H9 (cell line): ENCODE measurements around the gene WDFY1. TPM values are rescaled to one million over a fixed set of nuclear protein-coding genes. Genes with fewer than 3 reads are reported as not detected.

ENCODE experiments used
- DNase-seq: peaks from one replicate; pipeline ENCODE4 v3.0.0-alpha.2; 2017
- H2AFZ ChIP-seq: one replicate; pipeline ENCODE4 v1.6.1; 2013; ENCODE audit warnings: mild to moderate bottlenecking, low read length, control low read depth, moderate library complexity
- H2AK5ac ChIP-seq: 2 replicates; pipeline ENCODE4 v1.6.1; 2013; ENCODE audit warnings: low read length, control low read depth, mixed read lengths; ENCODE audit not compliant: insufficient read length
- H2BK120ac ChIP-seq: one replicate; pipeline ENCODE4 v1.6.1; 2013; ENCODE audit warnings: low read depth, mild to moderate bottlenecking, low read length, control low read depth, inconsistent platforms; ENCODE audit not compliant: poor library complexity, severe bottlenecking
- H2BK12ac ChIP-seq: 2 replicates; pipeline ENCODE4 v1.6.1; 2013; ENCODE audit warnings: low read length, control low read depth, mixed read lengths, low read depth; ENCODE audit not compliant: insufficient read length
- H2BK15ac ChIP-seq: 2 replicates; pipeline ENCODE4 v1.6.1; 2013; ENCODE audit warnings: low read depth, low read length, control low read depth
- H2BK20ac ChIP-seq: one replicate; pipeline ENCODE4 v1.6.1; 2013; ENCODE audit warnings: low read depth, mild to moderate bottlenecking, low read length, control low read depth, inconsistent platforms; ENCODE audit not compliant: poor library complexity, severe bottlenecking
- H2BK5ac ChIP-seq: 2 replicates; pipeline ENCODE4 v1.6.1; 2013; ENCODE audit warnings: low read length, control low read depth, mixed read lengths; ENCODE audit not compliant: insufficient read length
- H3K14ac ChIP-seq: 2 replicates; pipeline ENCODE4 v1.6.1; 2013; ENCODE audit warnings: low read length, control low read depth; ENCODE audit not compliant: insufficient read depth
- H3K18ac ChIP-seq: 2 replicates; pipeline ENCODE4 v1.6.1; 2013; ENCODE audit warnings: low read depth, mild to moderate bottlenecking, mixed read lengths, low read length, control low read depth; ENCODE audit not compliant: insufficient read length
- H3K23ac ChIP-seq: 2 replicates; pipeline ENCODE4 v1.6.1; 2013; ENCODE audit warnings: low read length, control low read depth, mixed read lengths, low read depth; ENCODE audit not compliant: insufficient read length
- H3K23me2 ChIP-seq: 2 replicates; pipeline ENCODE4 v1.6.1; 2013; ENCODE audit warnings: low read depth, mild to moderate bottlenecking, mixed read lengths, low read length, control low read depth; ENCODE audit not compliant: insufficient read length, poor library complexity, severe bottlenecking
- H3K27ac ChIP-seq: 2 replicates; pipeline ENCODE4 v1.5.1; 2013; ENCODE audit warnings: low read length, control low read depth, mixed read lengths, low read depth; ENCODE audit not compliant: insufficient read length
- H3K27me3 ChIP-seq: 2 replicates; pipeline ENCODE4 v1.6.1; 2013; ENCODE audit warnings: low read length, control low read depth, inconsistent platforms; ENCODE audit not compliant: insufficient read depth
- H3K4ac ChIP-seq: 2 replicates; pipeline ENCODE4 v1.6.1; 2013; ENCODE audit warnings: low read depth, mild to moderate bottlenecking, control low read depth, inconsistent platforms, low read length, moderate library complexity
- H3K4me1 ChIP-seq: 2 replicates; pipeline ENCODE4 v1.6.1; 2013; ENCODE audit warnings: low read length, control low read depth, inconsistent platforms; ENCODE audit not compliant: insufficient read depth
- H3K4me2 ChIP-seq: 2 replicates; pipeline ENCODE4 v1.6.1; 2013; ENCODE audit warnings: low read length, control low read depth, mixed read lengths; ENCODE audit not compliant: insufficient read length, insufficient read depth
- H3K56ac ChIP-seq: 2 replicates; pipeline ENCODE4 v1.6.1; 2013; ENCODE audit warnings: low read depth, mild to moderate bottlenecking, mixed read lengths, low read length, control low read depth; ENCODE audit not compliant: insufficient read length
- H3K79me1 ChIP-seq: 2 replicates; pipeline ENCODE4 v1.6.1; 2013; ENCODE audit warnings: low read depth, mild to moderate bottlenecking, moderate library complexity, low read length, control low read depth, inconsistent platforms; ENCODE audit not compliant: insufficient read depth, poor library complexity, severe bottlenecking
- H3K79me2 ChIP-seq: 2 replicates; pipeline ENCODE4 v1.6.1; 2013; ENCODE audit warnings: low read length, control low read depth, inconsistent platforms; ENCODE audit not compliant: insufficient read depth
- H3K9ac ChIP-seq: 2 replicates; pipeline ENCODE4 v1.6.1; 2013; ENCODE audit warnings: low read length, control low read depth, mixed read lengths; ENCODE audit not compliant: insufficient read length; ENCODE audit errors: extremely low read depth
- H3K9me3 ChIP-seq: one replicate; pipeline ENCODE4 v1.6.1; 2013; ENCODE audit warnings: low read depth, low read length, inconsistent platforms; ENCODE audit not compliant: control insufficient read depth
- H3T11ph ChIP-seq: one replicate; pipeline ENCODE4 v1.6.1; 2013; ENCODE audit warnings: mild to moderate bottlenecking, low read length, control low read depth, inconsistent platforms
- H4K20me1 ChIP-seq: one replicate; pipeline ENCODE4 v1.6.1; 2013; ENCODE audit not compliant: control insufficient read depth, insufficient read length, insufficient read depth
- H4K5ac ChIP-seq: 2 replicates; pipeline ENCODE4 v1.6.1; 2013; ENCODE audit warnings: low read depth, mild to moderate bottlenecking, mixed read lengths, low read length, control low read depth; ENCODE audit not compliant: insufficient read length
- H4K8ac ChIP-seq: replicated peaks from 2 replicates; pipeline ENCODE4 v1.6.1; 2013; ENCODE audit warnings: low read length, control low read depth, mixed read lengths, low read depth; ENCODE audit not compliant: insufficient read length
- H4K91ac ChIP-seq: 2 replicates; pipeline ENCODE4 v1.6.1; 2013; ENCODE audit warnings: low read depth, mild to moderate bottlenecking, moderate library complexity, mixed read lengths, low read length, control low read depth; ENCODE audit not compliant: insufficient read length
- H3K27ac Mint-ChIP-seq, 3 experiments: 2 replicates in 2 of 3; 3 replicates in 1 of 3; pipeline ENCODE4 v1.8.0; 2020 to 2021; ENCODE audit warnings: mixed read lengths in 3 of 3, mild to moderate bottlenecking in 1 of 3, moderate library complexity in 1 of 3
- H3K27me3 Mint-ChIP-seq: 2 replicates; pipeline ENCODE4 v1.8.0; 2021; ENCODE audit warnings: low read depth, mild to moderate bottlenecking, moderate library complexity, mixed read lengths
- H3K36me3 Mint-ChIP-seq, 3 experiments: 2 replicates in 2 of 3; 3 replicates in 1 of 3; pipeline ENCODE4 v1.8.0; 2020 to 2021; ENCODE audit warnings: low read depth in 3 of 3, mixed read lengths in 3 of 3; ENCODE audit not compliant: insufficient read depth in 1 of 3
- H3K4me1 Mint-ChIP-seq, 2 experiments: 2 replicates each; pipeline ENCODE4 v1.8.0; 2020; ENCODE audit warnings: mixed read lengths in 2 of 2
- H3K4me3 Mint-ChIP-seq, 2 experiments: 2 replicates in 1 of 2; 3 replicates in 1 of 2; pipeline ENCODE4 v1.8.0; 2020 to 2021; ENCODE audit warnings: mild to moderate bottlenecking in 2 of 2, mixed read lengths in 2 of 2, moderate library complexity in 1 of 2
- H3K9me3 Mint-ChIP-seq, 2 experiments: 2 replicates in 1 of 2; 3 replicates in 1 of 2; pipeline ENCODE4 v1.8.0; 2020; ENCODE audit warnings: mild to moderate bottlenecking in 2 of 2, mixed read lengths in 2 of 2, moderate library complexity in 1 of 2
- CTCF ChIP-seq: fragments of 200-600 bp; sonication (generic); conservative IDR thresholded peaks from 3 replicates; pipeline ENCODE4 v1.8.0; 2021; ENCODE audit warnings: antibody characterized with exemption, mild to moderate bottlenecking
- WGBS: extraction: QIAGEN DNeasy Blood & Tissue Kit; methylation state at CpG from one replicate; pipeline ENCODE4 v1.1.7; 2013; ENCODE audit warnings: missing lambda C conversion rate, low lambda C conversion rate, mixed read lengths; ENCODE audit not compliant: insufficient read length; ENCODE audit errors: extremely low coverage; 5-methylcytosine and 5-hydroxymethylcytosine counted together
- total RNA-seq: library from RNA; stranded (reverse); gene quantifications from 2 replicates; pipeline ENCODE4 v1.2.1, GENCODE V29; 2021

Gene WDFY1
- total RNA-seq, 1 experiment from 2014 or later: 54.1 TPM

- Histone ChIP-seq H3K27me3 (no peaks in the 10 kb centered on the region), H4K91ac (no peak overlapping the region), H3K56ac (no peak overlapping the region), H4K8ac (no peak overlapping the region), H3K18ac (no peak overlapping the region), H3T11ph (no peak overlapping the region), H3K9me3 (no peaks in the 10 kb centered on the region), H2BK20ac (no peak overlapping the region), H2BK5ac (no peak overlapping the region), H2BK120ac (no peak overlapping the region), H3K23me2 (no peaks in the 10 kb centered on the region), H2BK15ac (no peak overlapping the region), H4K20me1 (no peaks in the 10 kb centered on the region), H3K4me1 (no peaks in the 10 kb centered on the region), H2BK12ac (no peak overlapping the region), H3K27ac (no peak overlapping the region), H3K79me2 (peaks cover 2% of the 10 kb centered on the region; the same call in 1 of the 2 replicates), H2AK5ac (no peak overlapping the region), H2AFZ (no peak overlapping the region), H3K4me2 (no peak overlapping the region), H3K23ac (no peak overlapping the region), H3K79me1 (peaks cover 1% of the 10 kb centered on the region), H3K4ac (no peak overlapping the region), H3K14ac (no peak overlapping the region), H3K9ac (no peak overlapping the region), H4K5ac (no peak overlapping the region)
- no peaks in the 10 kb centered on the region for H3K9me3 Mint-ChIP-seq
- DNase-seq: no peak
- no CpG with 5 or more reads among the region's 4 CpGs for WGBS
- H3K4me1 Mint-ChIP-seq: peaks cover 0 to 2% of the 10 kb centered on the region in 2 experiments; a peak in 2 of 4 replicates
- H3K27ac Mint-ChIP-seq: no peak overlapping the region
- TF ChIP-seq CTCF: no peak
- H3K4me3 Mint-ChIP-seq: no peak overlapping the region
- no peaks in the 10 kb centered on the region; a peak in 1 of 7 replicates for H3K36me3 Mint-ChIP-seq
- H3K27me3 Mint-ChIP-seq: no peaks in the 10 kb centered on the region
These were observed 118.1 kb downstream of the WDFY1 start for GRCh38 chr2:223826995-223827394.

Other genes starting within 250 kb of the WDFY1 start
- 8.7 and 11.0 TPM in 2 replicates for gene AP1S3, start 107.8 kb downstream of the WDFY1 start, total RNA-seq
- 46.1 and 47.8 TPM in 2 replicates for gene MRPL44, start 12.1 kb upstream of the WDFY1 start, total RNA-seq
- 36.1 and 40.0 TPM in 2 replicates for gene SERPINE2, start 94.0 kb upstream of the WDFY1 start, total RNA-seq